Bronchial epithelial cell (primary cell): ENCODE data around the gene EFNA1. TPM values are rescaled to one million over a fixed set of nuclear protein-coding genes. Genes with fewer than 3 reads are reported as not detected.

Experiments used
- DNase-seq: peaks from one replicate; pipeline ENCODE4 v3.0.0-alpha.2; 2010; ENCODE audit warnings: low read depth
- FAIRE-seq: peaks from 2 replicates; lab custom pipeline; 2011; peaks lifted over from hg19 to GRCh38; lab: Jason Lieb, UNC
- H3K27me3 ChIP-seq: 2 replicates; pipeline ENCODE4 v1.5.1; 2011; ENCODE audit warnings: low read length; ENCODE audit not compliant: control insufficient read depth, insufficient read depth
- H3K36me3 ChIP-seq: 2 replicates; pipeline ENCODE4 v1.5.1; 2011; ENCODE audit warnings: low read length; ENCODE audit not compliant: control insufficient read depth, insufficient read depth
- H3K4me3 ChIP-seq: 2 replicates; pipeline ENCODE4 v1.5.1; 2011; ENCODE audit warnings: mild to moderate bottlenecking, low read depth, low read length, control low read depth
- CTCF ChIP-seq: IDR thresholded peaks from 2 replicates; pipeline ENCODE4 v1.5.1; 2011; ENCODE audit warnings: mild to moderate bottlenecking, moderate library complexity, low read length, control low read depth, inconsistent platforms; ENCODE audit not compliant: insufficient read depth, severe bottlenecking
- total RNA-seq: library from RNA; depleted of rRNA; stranded (reverse); fragments of >200 nt; gene quantifications from 2 replicates; pipeline ENCODE4 v1.2.1, GENCODE V29; 2014

Gene EFNA1
- total RNA-seq, 1 donor from 2014 or later: 31.9 TPM

- no peaks in the 10 kb centered on the region for H3K27me3 ChIP-seq
- no peak overlapping the region for H3K4me3 ChIP-seq
- DNase-seq (no peak), FAIRE-seq (no peak)
- no peak for TF ChIP-seq CTCF
- H3K36me3 ChIP-seq: no peaks in the 10 kb centered on the region
Observed at GRCh38 chr1:155120253-155120652, 7.4 kb upstream of the EFNA1 start.

GRCh38 chr1:155121249-155121648, 6.4 kb upstream of the EFNA1 start:
- DNase-seq (no peak), FAIRE-seq (no peak)
- H3K36me3 ChIP-seq: no peaks in the 10 kb centered on the region
- H3K27me3 ChIP-seq: no peaks in the 10 kb centered on the region
- H3K4me3 ChIP-seq: no peak overlapping the region
- no peak for TF ChIP-seq CTCF

- Histone ChIP-seq H3K4me3 (no peak overlapping the region), H3K36me3 (no peaks in the 10 kb centered on the region), H3K27me3 (no peaks in the 10 kb centered on the region)
- TF ChIP-seq CTCF: no peak
- FAIRE-seq (no peak), DNase-seq (no peak)
Observed at GRCh38 chr1:155122308-155122707, 5.4 kb upstream of the EFNA1 start.

GRCh38 chr1:155123801-155124200, 3.9 kb upstream of the EFNA1 start:
- Histone ChIP-seq H3K36me3 (no peaks in the 10 kb centered on the region), H3K4me3 (no peak overlapping the region), H3K27me3 (no peaks in the 10 kb centered on the region)
- TF ChIP-seq CTCF: no peak
- FAIRE-seq (no peak), DNase-seq (peak; percentile 58)

- TF ChIP-seq CTCF: no peak
- Histone ChIP-seq H3K4me3 (no peak overlapping the region), H3K36me3 (peaks cover 2% of the 10 kb centered on the region), H3K27me3 (no peaks in the 10 kb centered on the region)
- no peak for FAIRE-seq
- peak; percentile 69 for DNase-seq
Observed at GRCh38 chr1:155124503-155125463, 2.9 kb upstream of the EFNA1 start.
